GM20000 (cell line): ENCODE measurements around the gene KRT86.
"Not testable (repeated sequence)": the region's sequence is repeated elsewhere in the genome, so short reads cannot be mapped to it uniquely, and the experiment has no call there.

ENCODE experiments used
- DNase-seq: peaks from one replicate; pipeline ENCODE4 v3.0.0; 2012; ENCODE audit warnings: low spot score
- TF ChIP-seq, protein P1 (sequence below): IDR thresholded peaks from 2 replicates; pipeline ENCODE4 v1.5.1; 2012; ENCODE audit warnings: mild to moderate bottlenecking, control low read depth; ENCODE audit errors: extremely low read depth, missing control alignments

Gene KRT86

DNA sequence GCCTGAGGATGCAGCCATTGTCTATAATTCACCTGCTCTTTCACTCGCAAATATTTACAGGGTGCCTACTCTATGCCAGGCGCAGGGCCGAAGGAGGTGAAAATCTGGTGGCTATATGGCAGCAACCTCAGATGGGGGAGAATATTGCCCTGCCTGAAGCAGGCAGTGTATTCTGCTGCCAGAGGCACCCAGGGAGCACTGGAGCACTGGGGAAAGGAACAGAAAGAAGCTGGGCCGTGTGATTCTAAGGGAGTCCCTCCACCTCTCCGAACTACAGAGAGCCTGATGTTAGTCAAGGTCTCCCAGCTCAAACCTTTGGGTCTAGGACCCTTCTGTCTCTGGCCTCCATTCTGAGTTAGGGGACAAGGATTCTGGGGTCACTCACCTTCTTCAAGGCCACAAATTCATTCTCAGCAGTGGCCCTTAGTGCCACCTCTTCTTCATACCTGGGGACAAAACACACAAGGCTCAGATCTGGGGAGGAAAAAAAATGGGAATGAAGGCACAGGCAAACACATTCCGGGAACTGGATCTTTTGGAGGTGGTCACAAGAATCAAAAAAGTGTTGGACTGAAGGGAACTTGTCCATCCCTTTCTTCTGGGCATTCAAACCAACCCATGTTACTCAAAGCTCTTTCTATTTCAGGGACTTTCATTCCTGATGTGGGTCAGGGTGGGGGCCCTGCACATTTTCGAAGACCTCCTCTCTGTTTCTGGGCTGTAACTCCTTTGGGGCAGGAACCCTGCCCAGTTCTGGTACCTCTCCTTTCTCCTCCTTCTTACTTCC lies 19.3 kb upstream of the KRT86 start:
- TF ChIP-seq, protein P1, sequence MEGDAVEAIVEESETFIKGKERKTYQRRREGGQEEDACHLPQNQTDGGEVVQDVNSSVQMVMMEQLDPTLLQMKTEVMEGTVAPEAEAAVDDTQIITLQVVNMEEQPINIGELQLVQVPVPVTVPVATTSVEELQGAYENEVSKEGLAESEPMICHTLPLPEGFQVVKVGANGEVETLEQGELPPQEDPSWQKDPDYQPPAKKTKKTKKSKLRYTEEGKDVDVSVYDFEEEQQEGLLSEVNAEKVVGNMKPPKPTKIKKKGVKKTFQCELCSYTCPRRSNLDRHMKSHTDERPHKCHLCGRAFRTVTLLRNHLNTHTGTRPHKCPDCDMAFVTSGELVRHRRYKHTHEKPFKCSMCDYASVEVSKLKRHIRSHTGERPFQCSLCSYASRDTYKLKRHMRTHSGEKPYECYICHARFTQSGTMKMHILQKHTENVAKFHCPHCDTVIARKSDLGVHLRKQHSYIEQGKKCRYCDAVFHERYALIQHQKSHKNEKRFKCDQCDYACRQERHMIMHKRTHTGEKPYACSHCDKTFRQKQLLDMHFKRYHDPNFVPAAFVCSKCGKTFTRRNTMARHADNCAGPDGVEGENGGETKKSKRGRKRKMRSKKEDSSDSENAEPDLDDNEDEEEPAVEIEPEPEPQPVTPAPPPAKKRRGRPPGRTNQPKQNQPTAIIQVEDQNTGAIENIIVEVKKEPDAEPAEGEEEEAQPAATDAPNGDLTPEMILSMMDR, result no peak
- DNase-seq, result no peak

DNA sequence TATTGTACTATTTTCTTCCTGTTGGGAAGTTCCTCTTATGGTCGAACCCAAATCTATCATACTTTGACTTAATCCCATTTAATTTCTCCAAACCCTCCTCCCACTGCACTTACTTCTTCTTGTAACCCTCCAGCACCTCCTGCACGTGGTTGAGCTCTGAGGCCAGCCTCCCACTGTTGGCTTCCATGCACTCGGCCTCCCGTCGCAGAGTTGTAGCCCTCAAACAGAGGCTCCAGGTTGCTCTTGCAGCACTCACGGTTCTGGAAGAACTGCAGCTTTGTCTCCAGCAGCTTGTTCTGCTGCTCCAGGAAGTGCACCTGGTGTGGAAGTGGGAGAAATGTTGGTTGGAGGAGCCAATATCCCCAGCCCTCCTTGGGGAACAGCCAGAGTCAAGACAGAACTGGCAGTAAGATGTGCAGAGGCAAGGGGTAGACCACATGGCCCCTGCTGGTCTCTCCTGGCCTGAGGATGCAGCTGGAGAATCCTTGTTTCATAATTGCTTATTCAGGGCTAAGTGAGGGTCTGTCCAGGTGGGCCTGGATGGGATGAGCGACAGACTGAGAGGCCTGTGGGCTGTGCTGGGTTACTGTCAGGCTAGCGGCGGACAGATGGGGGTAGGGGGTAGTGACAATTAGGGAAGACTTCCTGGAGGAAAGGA lies 18.4 kb upstream of the KRT86 start:
- no peak for DNase-seq
- TF ChIP-seq, protein P1, result no peak

DNA sequence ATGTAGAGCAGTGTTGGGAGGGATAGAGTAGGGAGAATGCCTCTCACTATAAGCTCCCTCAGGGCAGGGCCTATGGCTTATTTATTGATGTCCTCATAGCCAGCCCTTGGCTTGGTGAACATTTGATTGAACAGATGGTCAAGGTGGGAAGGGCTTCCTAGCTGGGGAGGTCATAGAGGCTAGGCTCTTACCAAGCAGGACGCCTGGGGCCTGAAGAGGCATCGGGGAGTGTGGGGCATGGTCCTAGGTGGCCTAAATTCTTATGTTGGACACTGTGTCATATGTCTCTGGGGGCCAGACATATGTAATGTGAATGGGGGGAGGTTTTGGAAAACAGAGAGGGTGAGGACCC lies 17.9 kb upstream of the KRT86 start:
- TF ChIP-seq, protein P1, result no peak
- no peak for DNase-seq

DNA sequence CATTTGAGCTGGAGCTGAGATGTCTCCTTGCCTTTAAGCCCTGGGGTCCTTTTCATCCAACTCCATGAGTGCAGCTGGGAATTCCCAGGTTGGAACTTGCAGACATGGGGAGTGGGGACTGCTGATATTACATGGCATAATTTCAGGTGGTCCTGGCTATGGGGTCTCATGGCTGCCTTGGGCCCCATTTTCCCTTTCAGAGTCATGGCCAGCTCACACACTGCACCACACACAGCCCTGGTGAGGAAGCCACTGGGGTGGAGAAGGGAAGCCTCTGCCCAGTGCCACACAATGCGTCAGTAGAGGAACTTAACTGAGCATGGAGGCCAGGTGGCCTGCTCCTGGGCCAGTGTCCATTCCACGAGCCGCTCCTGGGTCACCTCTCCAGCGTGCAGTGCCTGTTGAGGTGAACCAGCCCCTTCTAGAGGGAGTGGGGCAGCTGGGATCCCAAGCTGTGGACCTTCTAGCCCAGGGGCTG lies 17.3 kb upstream of the KRT86 start:
- TF ChIP-seq, protein P1, result no peak
- peak; percentile 8 for DNase-seq

DNA sequence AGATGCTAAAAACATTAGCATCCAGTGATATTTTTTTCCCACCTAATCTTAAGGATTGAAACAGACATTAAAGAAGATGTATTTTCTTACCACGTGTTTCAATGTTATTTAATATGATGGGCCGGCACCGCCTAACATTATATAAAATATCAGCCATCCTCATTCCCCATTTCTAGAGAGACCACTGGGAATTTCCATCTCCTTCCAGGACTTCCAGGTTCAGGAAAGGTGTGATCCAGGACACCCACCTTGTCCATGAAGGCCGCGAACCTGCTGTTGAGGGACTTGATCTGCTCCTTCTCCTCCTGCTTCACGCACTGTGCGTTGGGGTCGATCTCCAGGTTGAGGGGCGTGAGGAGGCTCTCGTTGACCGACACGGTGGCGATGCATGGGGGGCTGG lies 16.5 kb upstream of the KRT86 start:
- not testable (repeated sequence) for DNase-seq

DNA sequence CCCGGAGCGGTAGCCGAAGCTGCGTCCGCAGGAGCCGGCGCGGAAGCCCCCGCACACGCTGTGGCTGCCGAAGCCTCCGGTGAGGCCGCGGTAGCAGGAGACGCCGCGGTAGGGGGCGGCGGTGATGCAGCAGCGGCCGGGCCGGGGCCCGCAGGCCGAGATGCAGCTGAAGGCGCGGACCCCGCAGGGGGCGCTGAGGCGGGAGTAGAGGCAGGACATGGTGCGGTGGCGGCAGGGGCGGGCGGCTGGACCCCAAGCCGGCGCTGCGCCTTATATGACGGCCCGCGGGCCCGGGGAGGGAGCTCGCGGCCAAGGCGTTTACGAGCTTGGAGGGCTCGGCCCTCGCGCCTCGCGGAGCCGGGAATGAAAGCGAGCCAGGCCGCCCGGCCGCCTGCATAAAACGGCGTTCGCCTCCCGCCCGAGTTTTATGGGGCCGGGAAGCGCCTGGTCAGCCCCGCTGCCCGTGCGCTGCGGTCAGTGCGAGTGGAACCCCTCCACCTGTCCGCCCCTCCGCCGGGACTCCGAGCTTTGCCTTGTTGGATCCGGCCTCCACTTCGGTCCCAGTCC lies 16.0 kb upstream of the KRT86 start:
- peak; percentile 18 for DNase-seq
- TF ChIP-seq, protein P1, result no peak

DNA sequence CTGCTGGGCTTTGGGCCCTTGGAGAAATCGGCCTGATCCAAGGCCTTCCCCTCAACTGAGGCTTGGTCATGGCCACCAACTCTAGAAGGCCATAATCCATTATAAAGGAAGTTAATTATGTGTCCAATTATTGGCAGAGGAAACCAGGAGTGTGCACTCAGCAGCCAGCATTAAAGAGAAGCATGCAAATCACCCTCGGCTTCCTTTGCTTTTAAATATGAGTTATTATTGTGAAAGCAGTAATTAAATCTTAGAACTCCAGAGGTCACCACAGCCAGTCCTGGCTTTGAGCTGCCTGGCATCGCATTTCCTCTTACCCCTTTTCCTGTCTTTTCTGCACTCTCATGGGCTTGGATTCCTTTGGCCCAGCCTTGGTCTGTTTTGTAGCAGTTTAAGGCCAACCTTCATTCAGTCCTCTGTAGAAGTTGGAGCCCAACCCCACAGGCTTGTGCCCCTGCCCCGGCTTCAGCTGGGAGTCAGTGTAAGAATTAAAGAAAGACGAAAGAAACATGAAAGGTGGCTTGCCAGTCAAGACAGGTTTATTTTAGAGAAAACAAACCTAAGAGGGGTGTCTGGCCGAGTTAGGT lies 14.7 kb upstream of the KRT86 start:
- TF ChIP-seq, protein P1, result no peak
- peak; percentile 18 for DNase-seq
